Upper lobe of left lung (tissue), 4 donors: ENCODE results near the gene CDK5RAP2.

Experiments
- POLR2A ChIP-seq, 4 donors: fragments of 450-650 bp; IDR thresholded peaks; one replicate each; pipeline ENCODE4 v1.5.1; 2016 to 2017; ENCODE audit warnings: antibody characterized with exemption in 4 of 4, mild to moderate bottlenecking in 2 of 4
- POLR2AphosphoS5 ChIP-seq, 2 donors: sonication (generic); formaldehyde crosslinking; IDR thresholded peaks; one replicate each; pipeline ENCODE4 v1.5.1; 2017; ENCODE audit warnings: antibody characterized with exemption in 2 of 2
- TF ChIP-seq, protein P1 (sequence below), 6 experiments: fragments of 450-650 bp in 4 of 6; fragments of 200-600 bp in 2 of 6; sonication (generic) in 2 of 6; IDR thresholded peaks; one replicate each; pipeline ENCODE4 v1.5.1; 2016 to 2019; ENCODE audit warnings: antibody characterized with exemption in 6 of 6

DNA sequence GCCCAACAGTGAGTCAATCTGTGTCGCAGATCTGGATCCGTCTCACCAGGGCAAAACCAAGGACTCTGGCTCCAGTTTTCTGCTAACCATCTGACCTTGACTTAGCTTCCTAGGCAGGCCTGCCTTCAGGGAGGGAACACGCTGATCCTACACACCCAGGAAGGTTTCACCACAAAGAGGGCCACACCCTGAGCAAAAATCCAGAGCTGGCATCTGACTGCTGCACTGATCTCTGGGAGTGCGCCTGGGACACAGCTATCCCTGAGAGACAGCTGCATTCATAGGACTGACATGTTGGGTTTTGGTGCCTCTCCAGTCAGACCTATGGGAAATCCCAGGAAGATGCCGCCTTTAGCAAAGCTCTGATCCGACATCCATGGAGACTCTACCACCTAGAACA, 47.5 kb downstream of the CDK5RAP2 start:
- TF ChIP-seq, protein P1, sequence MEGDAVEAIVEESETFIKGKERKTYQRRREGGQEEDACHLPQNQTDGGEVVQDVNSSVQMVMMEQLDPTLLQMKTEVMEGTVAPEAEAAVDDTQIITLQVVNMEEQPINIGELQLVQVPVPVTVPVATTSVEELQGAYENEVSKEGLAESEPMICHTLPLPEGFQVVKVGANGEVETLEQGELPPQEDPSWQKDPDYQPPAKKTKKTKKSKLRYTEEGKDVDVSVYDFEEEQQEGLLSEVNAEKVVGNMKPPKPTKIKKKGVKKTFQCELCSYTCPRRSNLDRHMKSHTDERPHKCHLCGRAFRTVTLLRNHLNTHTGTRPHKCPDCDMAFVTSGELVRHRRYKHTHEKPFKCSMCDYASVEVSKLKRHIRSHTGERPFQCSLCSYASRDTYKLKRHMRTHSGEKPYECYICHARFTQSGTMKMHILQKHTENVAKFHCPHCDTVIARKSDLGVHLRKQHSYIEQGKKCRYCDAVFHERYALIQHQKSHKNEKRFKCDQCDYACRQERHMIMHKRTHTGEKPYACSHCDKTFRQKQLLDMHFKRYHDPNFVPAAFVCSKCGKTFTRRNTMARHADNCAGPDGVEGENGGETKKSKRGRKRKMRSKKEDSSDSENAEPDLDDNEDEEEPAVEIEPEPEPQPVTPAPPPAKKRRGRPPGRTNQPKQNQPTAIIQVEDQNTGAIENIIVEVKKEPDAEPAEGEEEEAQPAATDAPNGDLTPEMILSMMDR (IDR thresholded peaks at IDR 0.05) = no peak
- TF ChIP-seq POLR2A (IDR thresholded peaks at IDR 0.05) (peak in 1 of 4 donors; percentile 42), POLR2AphosphoS5 (IDR thresholded peaks at IDR 0.05) (peak in 1 of 2 donors; percentile 31)
